SK-N-MC (cell line): ENCODE results near the gene CHAC1.

Experiments used
- DNase-seq: peaks from one replicate; pipeline ENCODE4 v3.0.0-alpha.2; 2011; ENCODE audit warnings: low read depth, low spot score
- H3K27ac ChIP-seq: fragments of 200-600 bp; sonication (generic); 2 replicates; pipeline ENCODE4 v1.5.1; 2016; ENCODE audit warnings: mixed run types
- H3K36me3 ChIP-seq: fragments of 200-600 bp; sonication (generic); 2 replicates; pipeline ENCODE4 v1.6.1; 2017; ENCODE audit warnings: antibody characterized with exemption, low read length, mixed read lengths; ENCODE audit not compliant: insufficient read depth
- H3K4me3 ChIP-seq: fragments of 200-600 bp; sonication (generic); 2 replicates; pipeline ENCODE4 v1.5.1; 2016
- H3K9ac ChIP-seq: fragments of 200-600 bp; sonication (generic); 2 replicates; pipeline ENCODE4 v1.8.0; 2017; ENCODE audit warnings: mixed run types, mixed read lengths; ENCODE audit not compliant: insufficient read length
- H3K9me3 ChIP-seq: fragments of 200-600 bp; sonication (generic); 2 replicates; pipeline ENCODE4 v1.6.1; 2017; ENCODE audit warnings: low read depth, mild to moderate bottlenecking, antibody characterized with exemption, low read length, moderate library complexity, mixed read lengths
- EZH2 ChIP-seq: fragments of 200-600 bp; sonication (generic); IDR thresholded peaks from one replicate; pipeline ENCODE4 v1.6.1; 2017; ENCODE audit warnings: antibody characterized with exemption
- FOXP2 ChIP-seq: optimal IDR thresholded peaks from 2 replicates; pipeline ENCODE3; 2011; ENCODE audit warnings: mild to moderate bottlenecking, moderate library complexity; ENCODE audit not compliant: insufficient read depth; ENCODE audit errors: extremely low read length, control extremely low read depth
- POLR2AphosphoS5 ChIP-seq: IDR thresholded peaks from 2 replicates; pipeline ENCODE4 v1.6.1; 2012; ENCODE audit warnings: mild to moderate bottlenecking, low read depth, low read length, borderline replicate concordance

CHAC1 gene

DNA sequence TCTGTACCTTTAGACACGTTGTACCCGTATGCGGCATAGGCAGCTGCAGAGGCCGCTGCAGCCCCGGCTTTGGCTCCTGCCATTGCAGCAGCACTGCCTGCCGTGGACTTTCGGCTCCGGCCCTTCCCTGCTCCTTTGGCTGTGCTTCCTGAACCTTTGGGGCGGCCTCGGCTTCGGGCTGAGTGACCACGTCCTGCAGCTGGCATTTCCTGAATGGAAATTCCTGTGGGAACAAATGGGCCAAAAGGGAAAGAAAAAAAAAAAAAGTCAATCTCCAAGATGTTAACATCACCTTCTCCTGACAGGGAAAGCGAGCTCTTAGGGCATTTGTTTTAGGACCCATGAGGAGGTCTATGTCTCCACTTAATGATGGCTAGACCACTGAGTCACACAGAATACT is 29.6 kb downstream of the CHAC1 start:
- no peak overlapping the region for H3K4me3 ChIP-seq
- H3K27ac ChIP-seq: no peak overlapping the region
- peaks cover 99% of the 10 kb centered on the region for H3K36me3 ChIP-seq
- no peak overlapping the region for H3K9ac ChIP-seq
- H3K9me3 ChIP-seq: no peaks in the 10 kb centered on the region
- TF ChIP-seq EZH2 (no peak), FOXP2 (no peak), POLR2AphosphoS5 (no peak)
- no peak for DNase-seq

DNA sequence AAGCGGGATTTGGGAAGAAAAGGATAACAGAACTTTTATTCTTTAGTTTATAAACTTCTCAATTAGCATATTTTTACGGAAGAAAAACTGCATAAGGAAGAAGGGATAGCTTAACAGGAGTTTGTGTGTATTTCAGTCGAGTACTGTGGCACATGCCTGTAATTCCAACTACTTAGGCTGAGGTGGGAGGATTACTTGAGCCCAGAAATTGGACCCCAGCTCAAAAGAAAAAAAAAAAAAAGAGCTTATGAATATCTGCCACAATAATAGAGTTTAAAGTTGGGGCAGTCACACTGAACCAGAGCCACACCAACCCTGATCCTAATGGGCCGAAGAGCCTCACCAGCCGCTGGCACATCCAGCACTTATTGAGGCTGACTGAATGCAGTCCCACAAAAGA is 31.1 kb downstream of the CHAC1 start:
- H3K36me3 ChIP-seq: peaks cover 89% of the 10 kb centered on the region
- no peak for DNase-seq
- TF ChIP-seq EZH2: no peak
- no peak for TF ChIP-seq POLR2AphosphoS5
- TF ChIP-seq FOXP2: no peak
- H3K4me3 ChIP-seq: no peak overlapping the region
- H3K27ac ChIP-seq: no peak overlapping the region
- H3K9me3 ChIP-seq: no peaks in the 10 kb centered on the region
- H3K9ac ChIP-seq: no peak overlapping the region

DNA sequence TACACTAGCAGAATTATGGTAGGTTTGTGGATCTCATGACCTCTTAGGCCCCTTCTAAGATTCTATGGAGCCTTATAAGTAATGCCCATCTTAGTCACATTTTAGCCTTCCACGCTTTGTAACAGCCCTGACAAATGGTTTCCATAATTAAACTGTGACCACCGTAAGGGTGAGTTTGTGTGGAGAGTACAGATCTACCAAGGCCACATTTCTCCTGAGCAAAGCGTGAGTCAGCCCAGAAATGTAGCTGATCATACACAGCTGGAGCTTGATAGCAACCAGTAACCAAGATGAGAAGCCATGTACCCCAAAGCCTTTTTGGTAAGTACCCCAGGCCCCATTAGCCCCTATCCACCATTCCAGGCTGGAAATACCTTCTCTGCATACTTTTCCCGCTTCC is 31.7 kb downstream of the CHAC1 start:
- Histone ChIP-seq H3K9me3 (no peaks in the 10 kb centered on the region), H3K36me3 (peaks cover 89% of the 10 kb centered on the region), H3K27ac (no peak overlapping the region), H3K9ac (no peak overlapping the region), H3K4me3 (no peak overlapping the region)
- TF ChIP-seq POLR2AphosphoS5 (no peak), EZH2 (no peak), FOXP2 (no peak)
- DNase-seq: no peak

DNA sequence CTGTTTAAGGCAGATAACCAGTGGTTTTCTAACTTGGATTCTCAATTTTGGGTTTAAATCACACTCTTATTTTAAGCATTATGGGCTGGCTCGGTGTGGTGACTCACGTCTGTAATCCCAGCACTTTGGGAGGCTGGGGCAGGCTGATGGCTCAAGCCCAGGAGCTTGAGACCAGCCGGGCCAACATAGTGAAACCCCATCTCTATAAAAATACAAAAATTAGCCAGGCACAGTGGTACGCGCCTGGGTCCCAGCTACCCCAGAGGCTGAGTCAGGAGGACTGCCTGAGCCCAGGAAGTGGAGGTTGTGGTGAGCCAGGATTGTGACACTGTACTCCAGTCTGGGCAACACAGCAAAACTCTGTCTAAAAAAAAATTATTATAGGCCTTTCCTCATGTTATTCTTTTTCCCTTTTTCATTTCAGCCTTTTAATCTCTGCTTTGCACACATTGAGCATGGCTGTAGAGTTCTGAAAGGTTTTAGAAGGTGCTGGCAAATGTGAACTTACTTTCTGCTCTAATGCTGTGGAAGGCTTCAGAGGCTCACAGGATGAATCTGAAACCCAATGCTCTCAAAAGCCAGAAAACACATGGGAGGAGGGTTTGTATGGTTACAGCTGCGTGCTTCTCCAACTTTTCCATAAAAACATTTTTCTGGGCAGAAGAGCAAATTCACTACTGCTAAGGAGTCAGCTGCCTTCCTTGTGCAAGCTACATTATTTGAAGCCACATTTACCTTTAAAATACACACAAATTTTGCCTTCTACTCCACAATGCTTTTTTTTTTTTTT is 32.5 kb downstream of the CHAC1 start:
- H3K27ac ChIP-seq: no peak overlapping the region
- H3K9ac ChIP-seq: no peak overlapping the region
- peaks cover 89% of the 10 kb centered on the region for H3K36me3 ChIP-seq
- TF ChIP-seq POLR2AphosphoS5 (no peak), EZH2 (no peak)
- DNase-seq: no peak
- no peak overlapping the region for H3K4me3 ChIP-seq
- no peaks in the 10 kb centered on the region for H3K9me3 ChIP-seq

DNA sequence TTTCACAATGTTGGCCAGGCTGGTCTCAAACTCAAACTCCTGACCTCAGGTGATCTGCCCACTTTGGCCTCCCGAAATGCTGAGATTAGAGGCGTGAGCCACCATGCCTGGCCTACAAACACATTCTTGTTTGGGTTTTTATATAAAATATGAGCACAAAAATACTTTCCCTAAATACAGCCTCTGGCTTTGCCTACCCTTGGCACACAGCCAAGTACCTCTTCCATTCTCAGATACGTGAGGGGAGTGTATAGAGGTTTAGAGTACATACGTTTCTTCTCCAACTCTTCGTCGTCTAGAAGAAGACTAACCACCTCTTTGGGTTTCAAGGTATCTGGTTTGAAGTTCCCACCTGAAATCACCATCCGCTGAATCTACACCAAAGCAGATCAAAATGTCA is 33.5 kb downstream of the CHAC1 start:
- Histone ChIP-seq H3K36me3 (peaks cover 88% of the 10 kb centered on the region), H3K9me3 (no peaks in the 10 kb centered on the region), H3K27ac (0 out of 2 replicates have a peak overlapping the region, but pooled peaks have one; percentile 7), H3K4me3 (no peak overlapping the region), H3K9ac (no peak overlapping the region)
- DNase-seq: no peak
- no peak for TF ChIP-seq POLR2AphosphoS5
- TF ChIP-seq FOXP2: no peak
- no peak for TF ChIP-seq EZH2

DNA sequence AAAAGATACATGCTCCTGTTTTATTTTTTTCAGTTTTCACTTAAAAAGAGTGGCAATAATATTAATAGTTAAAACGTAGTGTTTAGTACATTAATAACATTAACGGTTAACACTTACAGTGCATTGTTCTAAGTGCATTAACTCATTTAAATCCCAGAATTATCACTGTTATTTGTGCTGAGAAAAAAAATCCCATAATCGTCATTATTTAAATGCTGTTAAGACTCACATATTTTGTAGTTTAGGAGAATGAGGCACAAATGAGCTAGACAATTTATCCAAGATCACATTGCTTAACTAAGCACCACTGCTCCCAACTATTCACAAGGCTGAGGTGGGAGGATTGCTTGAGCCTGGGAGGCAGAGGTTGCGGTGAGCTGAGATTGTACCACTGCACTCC is 34.9 kb downstream of the CHAC1 start:
- Histone ChIP-seq H3K27ac (no peak overlapping the region), H3K9ac (no peak overlapping the region), H3K9me3 (no peaks in the 10 kb centered on the region), H3K36me3 (peaks cover 82% of the 10 kb centered on the region), H3K4me3 (no peak overlapping the region)
- TF ChIP-seq EZH2 (no peak), POLR2AphosphoS5 (no peak), FOXP2 (no peak)
- DNase-seq: no peak

DNA sequence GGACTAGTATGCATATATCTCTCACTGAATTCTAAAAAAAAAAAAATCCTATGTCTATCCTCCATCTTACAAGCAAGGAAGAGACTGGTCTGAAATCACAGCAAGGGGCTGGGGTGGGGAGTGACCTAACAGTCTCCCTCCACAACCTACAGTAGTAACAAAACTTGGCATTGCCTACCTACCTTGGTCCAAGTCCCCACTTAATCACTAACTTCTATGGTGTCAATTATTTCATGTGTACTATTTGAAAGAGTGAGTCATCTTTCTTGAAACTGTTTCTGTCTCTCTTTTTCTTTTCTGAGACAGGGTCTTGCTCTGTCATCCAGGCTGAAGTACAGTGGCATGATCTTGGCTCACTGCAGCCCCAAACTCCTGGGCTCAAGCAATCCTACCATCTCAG is 36.8 kb downstream of the CHAC1 start:
- Histone ChIP-seq H3K9ac (no peak overlapping the region), H3K9me3 (no peaks in the 10 kb centered on the region), H3K36me3 (peaks cover 73% of the 10 kb centered on the region), H3K27ac (no peak overlapping the region), H3K4me3 (no peak overlapping the region)
- TF ChIP-seq FOXP2 (no peak), POLR2AphosphoS5 (no peak), EZH2 (no peak)
- no peak for DNase-seq

DNA sequence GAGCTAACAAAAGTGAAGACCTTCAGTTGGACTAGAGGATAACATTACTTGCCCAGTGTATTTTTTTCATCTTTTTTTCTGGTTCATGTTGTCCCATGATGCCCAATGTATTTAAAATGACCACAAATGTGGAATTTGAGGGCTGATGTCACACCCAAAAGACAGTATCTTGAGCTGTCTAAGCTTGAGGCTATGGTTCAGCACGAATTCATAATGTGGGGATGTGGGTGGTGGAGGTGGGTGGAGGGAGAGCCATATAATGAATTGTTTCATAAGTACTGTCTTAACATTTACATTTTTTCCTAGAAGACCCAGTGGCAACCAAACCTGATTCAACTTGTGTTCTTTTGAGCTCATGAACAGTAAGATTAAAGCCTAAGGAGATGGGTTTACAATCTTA is 37.5 kb downstream of the CHAC1 start:
- peaks cover 73% of the 10 kb centered on the region for H3K36me3 ChIP-seq
- no peak overlapping the region for H3K9ac ChIP-seq
- H3K4me3 ChIP-seq: no peak overlapping the region
- TF ChIP-seq POLR2AphosphoS5: no peak
- H3K27ac ChIP-seq: no peak overlapping the region
- DNase-seq: no peak
- H3K9me3 ChIP-seq: no peaks in the 10 kb centered on the region

DNA sequence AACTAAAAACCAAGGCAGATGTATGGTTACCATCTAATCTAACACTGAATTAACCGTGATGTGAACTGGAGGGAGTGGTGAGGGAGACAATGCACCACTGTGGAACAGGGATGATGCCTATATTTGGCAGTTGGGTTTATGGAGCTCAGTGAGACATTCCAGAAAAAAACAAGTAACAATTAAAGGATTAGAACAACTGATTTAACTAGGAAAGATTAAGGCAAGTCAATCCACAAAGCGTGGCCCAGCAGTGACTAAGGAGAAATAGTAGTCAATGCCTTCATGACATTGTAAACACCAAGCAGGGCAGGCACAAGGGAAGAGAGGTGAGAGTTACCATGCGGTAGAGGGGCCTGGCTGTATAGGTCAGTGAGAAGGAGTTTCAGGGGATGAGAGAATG is 38.1 kb downstream of the CHAC1 start:
- TF ChIP-seq FOXP2 (no peak), EZH2 (no peak), POLR2AphosphoS5 (no peak)

More for the DNA sequence above, 38.1 kb downstream of the CHAC1 start:
- H3K9me3 ChIP-seq: no peaks in the 10 kb centered on the region
- H3K36me3 ChIP-seq: peaks cover 72% of the 10 kb centered on the region
- no peak overlapping the region for H3K9ac ChIP-seq
- no peak overlapping the region for H3K4me3 ChIP-seq
- DNase-seq: no peak
- no peak overlapping the region for H3K27ac ChIP-seq
